ENCODE data around the gene BBS1.
A peak's percentile ranks its signal among the peaks of the same experiment; 100 is the strongest.
"Not testable (repeated sequence)": the region's sequence is repeated elsewhere in the genome, so short reads cannot be mapped to it uniquely, and the experiment has no call there.

Gene BBS1

DNA sequence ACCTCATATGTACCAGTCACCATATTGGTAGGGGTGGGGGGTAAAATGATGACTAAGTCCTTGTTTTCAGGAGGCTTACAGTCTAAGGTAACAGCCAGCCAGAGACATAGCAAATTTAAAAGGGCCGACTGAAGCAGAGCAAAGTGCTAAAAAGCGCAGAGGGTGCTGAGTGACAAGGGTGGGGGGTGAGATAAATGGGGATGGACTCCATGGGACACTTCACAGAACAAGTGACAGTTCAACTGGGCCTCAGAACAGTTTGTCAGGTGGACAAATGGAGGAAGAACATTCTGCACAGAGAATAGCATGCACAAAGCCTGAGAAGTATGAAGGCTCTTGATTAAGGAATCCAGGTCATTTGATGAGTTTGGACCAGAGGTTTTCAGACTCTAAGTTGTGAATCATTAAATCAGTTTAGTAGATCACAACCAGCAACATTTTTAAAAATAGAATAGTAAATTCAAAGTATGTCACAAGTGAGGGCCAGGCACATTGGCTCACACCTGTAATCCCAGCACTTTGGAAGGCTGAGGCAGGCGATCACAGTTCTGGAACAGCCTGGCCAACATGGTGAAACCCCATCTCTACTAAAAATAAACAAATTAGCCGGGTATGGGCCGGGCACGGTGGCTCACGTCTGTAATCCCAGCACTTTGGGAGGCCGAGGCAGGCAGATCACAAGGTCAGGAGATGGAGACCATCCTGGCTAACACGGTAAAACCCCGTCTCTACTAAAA, 14.0 kb downstream of the BBS1 start:
- H3K9ac ChIP-seq (ENCODE audit: low read depth, low read length) = no peak overlapping the region
- no peaks in the 10 kb centered on the region for H3K4me1 ChIP-seq (ENCODE audit: insufficient read depth, low read length)
- peaks cover 8% of the 10 kb centered on the region for H3K36me3 ChIP-seq (ENCODE audit: insufficient read depth, low read length)
- no peaks in the 10 kb centered on the region for H3K9me3 ChIP-seq (ENCODE audit: control insufficient read depth, insufficient read depth, low read length)

DNA sequence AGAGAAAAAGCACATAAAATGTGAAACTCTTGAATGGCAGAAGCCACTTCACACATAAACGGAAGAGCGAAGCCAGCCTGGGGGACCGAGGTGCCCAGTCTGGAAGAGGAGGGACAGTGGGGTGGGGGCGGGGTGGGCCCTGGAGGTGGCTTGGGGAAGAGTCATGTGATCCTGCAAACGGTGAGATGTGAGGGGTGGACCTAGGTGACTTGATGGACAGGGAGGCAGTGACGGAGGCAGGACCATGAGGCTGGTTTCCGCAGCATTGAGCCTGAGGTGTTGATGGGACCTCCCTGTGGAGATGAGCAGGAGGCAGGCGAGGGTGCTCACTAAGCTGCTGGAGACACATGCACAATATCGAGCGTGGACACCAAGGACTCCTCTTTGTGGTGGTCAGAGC, 18.6 kb downstream of the BBS1 start:
- Histone ChIP-seq H3K36me3 (ENCODE audit: insufficient read depth, low read length) (peaks cover 4% of the 10 kb centered on the region; the same call in 1 of the 2 replicates), H3K9ac (ENCODE audit: low read depth, low read length) (no peak overlapping the region), H3K4me1 (ENCODE audit: insufficient read depth, low read length) (no peaks in the 10 kb centered on the region), H3K9me3 (ENCODE audit: control insufficient read depth, insufficient read depth, low read length) (no peaks in the 10 kb centered on the region)

DNA sequence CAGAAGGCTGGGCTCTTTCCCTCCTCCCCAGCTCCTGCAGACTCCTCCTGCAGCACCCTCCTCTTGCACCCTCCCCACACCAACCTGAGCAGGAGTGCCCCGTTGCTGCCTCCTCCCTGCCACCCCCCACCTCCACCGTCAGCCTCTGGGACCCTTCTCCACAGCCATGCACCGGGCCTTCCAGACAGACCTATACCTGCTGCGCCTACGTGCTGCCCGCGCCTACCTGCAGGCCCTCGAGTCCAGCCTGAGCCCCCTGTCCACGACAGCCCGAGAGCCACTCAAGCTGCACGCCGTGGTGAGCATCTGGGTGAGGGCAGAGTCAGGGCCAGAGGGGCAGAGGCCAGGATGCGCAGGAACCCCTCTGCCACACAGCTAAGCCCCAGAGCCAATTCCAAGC, 19.2 kb downstream of the BBS1 start:
- H3K4me1 ChIP-seq (ENCODE audit: insufficient read depth, low read length) = no peaks in the 10 kb centered on the region
- H3K9ac ChIP-seq (ENCODE audit: low read depth, low read length) = no peak overlapping the region
- H3K9me3 ChIP-seq (ENCODE audit: control insufficient read depth, insufficient read depth, low read length) = no peaks in the 10 kb centered on the region
- peaks cover 4% of the 10 kb centered on the region; the same call in 1 of the 2 replicates for H3K36me3 ChIP-seq (ENCODE audit: insufficient read depth, low read length)

DNA sequence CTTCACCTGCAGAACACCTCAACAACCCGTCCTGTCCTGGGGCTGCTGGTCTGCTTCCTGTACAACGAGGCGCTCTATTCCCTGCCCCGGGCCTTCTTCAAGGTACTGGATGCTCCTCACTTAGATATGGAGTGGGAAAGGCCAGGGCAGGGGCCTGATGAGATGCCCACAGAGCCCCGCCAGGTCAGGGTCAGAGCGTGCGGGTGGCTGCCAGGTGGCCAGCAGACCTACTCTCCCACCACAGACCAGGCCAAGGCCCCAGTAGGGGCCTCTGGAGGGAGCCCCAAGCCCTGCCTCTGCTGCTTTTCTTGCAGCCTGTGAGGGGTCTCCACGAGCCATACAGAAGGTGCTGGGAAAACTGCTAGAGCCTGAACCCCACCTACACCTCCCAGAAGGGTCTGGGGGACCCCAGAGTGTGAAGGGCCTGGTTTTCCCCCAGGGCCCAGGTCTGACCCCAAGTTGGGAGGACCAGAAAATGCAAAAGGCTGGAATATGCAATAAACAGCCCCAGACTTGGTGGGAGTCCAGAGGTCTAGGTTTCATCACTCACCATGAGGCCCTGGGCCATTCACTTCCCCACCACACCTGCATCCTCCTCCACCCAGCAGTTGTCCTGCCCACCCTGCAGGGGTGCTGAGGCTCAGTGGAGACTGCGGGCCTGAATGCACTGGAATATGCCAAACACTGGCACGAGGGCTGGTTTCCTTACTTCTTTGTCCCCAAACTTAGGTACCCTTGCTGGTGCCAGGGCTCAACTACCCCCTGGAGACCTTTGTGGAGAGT, 20.7 kb downstream of the BBS1 start:
- Histone ChIP-seq H3K4me1 (ENCODE audit: insufficient read depth, low read length) (no peaks in the 10 kb centered on the region), H3K9ac (ENCODE audit: low read depth, low read length) (no peak overlapping the region), H3K36me3 (ENCODE audit: insufficient read depth, low read length) (peaks cover 4% of the 10 kb centered on the region; the same call in 1 of the 2 replicates), H3K9me3 (ENCODE audit: control insufficient read depth, insufficient read depth, low read length) (no peaks in the 10 kb centered on the region)

DNA sequence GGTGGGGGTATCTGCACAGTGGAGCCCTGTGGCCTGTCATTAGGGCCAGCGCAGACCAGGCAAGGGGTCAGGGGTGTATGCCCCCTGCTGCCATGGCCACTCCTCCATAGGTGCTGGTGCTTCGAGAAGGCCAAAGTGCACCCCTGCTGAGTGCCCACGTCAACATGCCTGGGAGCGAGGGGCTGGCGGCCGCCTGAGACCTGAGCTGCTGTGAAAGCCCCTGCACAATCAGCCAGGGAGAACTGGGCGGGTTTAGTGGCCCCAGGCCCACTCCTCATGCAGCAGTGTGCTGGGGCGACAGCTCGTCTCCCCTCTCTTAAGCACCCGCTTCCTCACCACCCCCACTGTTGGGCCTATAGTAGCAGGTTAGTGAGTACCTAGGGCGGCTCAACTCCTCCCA, 21.4 kb downstream of the BBS1 start:
- Histone ChIP-seq H3K36me3 (ENCODE audit: insufficient read depth, low read length) (peaks cover 4% of the 10 kb centered on the region; the same call in 1 of the 2 replicates), H3K9ac (ENCODE audit: low read depth, low read length) (no peak overlapping the region)

DNA sequence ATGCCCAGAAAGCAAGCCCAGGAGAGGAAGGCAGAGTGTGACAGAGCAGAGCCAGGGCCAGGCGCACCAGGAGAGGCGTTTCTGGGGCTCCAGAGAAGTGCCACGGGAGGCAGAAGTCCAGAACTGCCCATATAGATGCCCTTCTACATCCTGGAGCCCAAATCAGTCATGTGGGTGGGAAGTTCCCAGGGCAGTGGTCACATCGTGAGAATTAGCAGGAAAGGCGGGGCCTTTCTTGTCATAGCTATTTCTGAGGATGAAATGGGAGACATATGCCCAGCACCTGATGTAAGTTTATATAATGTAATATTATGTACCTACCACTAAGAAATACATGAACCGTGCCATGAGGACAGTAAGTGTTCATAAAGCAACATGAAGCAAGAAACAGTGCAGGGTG, 22.3 kb downstream of the BBS1 start:
- Histone ChIP-seq H3K9me3 (ENCODE audit: control insufficient read depth, insufficient read depth, low read length) (no peaks in the 10 kb centered on the region), H3K9ac (ENCODE audit: low read depth, low read length) (no peak overlapping the region), H3K36me3 (ENCODE audit: insufficient read depth, low read length) (peaks cover 4% of the 10 kb centered on the region; the same call in 1 of the 2 replicates), H3K4me1 (ENCODE audit: insufficient read depth, low read length) (no peaks in the 10 kb centered on the region)

More for the DNA sequence above, 21.4 kb downstream of the BBS1 start:
- no peaks in the 10 kb centered on the region for H3K9me3 ChIP-seq (ENCODE audit: control insufficient read depth, insufficient read depth, low read length)
- no peaks in the 10 kb centered on the region for H3K4me1 ChIP-seq (ENCODE audit: insufficient read depth, low read length)

DNA sequence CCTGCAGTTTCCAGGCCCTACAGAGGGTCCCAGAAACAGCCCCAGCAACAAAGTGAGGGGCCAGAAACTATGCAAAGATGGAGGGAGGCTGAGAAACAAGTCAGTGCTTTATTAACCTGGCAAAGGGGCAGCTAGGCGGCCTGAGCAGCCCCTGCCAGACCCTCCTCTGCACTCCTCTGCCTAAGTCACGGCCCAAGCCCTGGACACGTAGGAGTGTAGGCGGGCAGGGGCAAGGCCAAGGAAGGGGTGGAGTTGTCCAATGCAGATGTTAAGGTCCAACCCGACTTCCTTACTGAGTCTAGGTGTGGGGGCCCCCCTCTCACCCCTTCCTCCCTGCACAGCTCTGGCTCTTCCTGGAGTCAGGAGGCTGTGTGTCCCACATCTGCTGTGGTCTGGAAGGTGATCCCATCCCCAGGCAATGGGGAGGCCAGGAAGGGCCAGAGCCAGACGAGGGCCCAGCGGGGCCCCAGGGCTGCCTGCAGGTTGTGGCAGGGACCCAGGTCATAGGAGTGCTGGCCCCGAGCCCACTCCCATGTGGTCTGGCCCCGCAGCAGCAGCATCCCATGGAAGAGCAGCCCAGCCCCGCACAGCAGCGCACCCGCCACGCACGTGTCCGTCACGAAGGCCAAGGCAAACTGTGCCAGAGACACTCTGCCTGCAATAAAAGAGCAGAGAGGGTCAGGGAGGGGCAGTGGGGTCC, 28.9 kb downstream of the BBS1 start:
- no peaks in the 10 kb centered on the region for H3K36me3 ChIP-seq (ENCODE audit: insufficient read depth, low read length)
- no peak overlapping the region for H3K9ac ChIP-seq (ENCODE audit: low read depth, low read length)
- no peaks in the 10 kb centered on the region for H3K9me3 ChIP-seq (ENCODE audit: control insufficient read depth, insufficient read depth, low read length)
- peaks cover 10% of the 10 kb centered on the region; the same call in 1 of the 2 replicates for H3K4me1 ChIP-seq (ENCODE audit: insufficient read depth, low read length)

DNA sequence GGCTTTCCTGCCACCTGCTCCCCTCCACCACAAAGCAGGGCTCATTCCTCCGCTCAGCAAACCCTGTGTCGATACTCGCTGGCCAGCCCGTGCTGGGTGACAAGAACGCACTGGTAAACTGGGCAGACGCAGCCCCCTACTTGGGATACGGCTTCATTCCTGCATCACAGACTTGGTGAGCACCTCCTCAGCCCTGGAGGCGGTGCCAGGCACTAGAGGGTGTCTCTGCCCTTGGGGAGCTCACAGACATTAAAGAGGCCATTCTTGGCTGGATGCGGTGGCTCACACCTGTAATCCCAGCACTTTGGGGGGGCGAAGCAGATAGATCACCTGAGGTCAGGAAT, 29.4 kb downstream of the BBS1 start:
- Histone ChIP-seq H3K4me1 (ENCODE audit: insufficient read depth, low read length) (peaks cover 11% of the 10 kb centered on the region; the same call in 1 of the 2 replicates), H3K9ac (ENCODE audit: low read depth, low read length) (no peak overlapping the region), H3K36me3 (ENCODE audit: insufficient read depth, low read length) (no peaks in the 10 kb centered on the region), H3K9me3 (ENCODE audit: control insufficient read depth, insufficient read depth, low read length) (no peaks in the 10 kb centered on the region)

DNA sequence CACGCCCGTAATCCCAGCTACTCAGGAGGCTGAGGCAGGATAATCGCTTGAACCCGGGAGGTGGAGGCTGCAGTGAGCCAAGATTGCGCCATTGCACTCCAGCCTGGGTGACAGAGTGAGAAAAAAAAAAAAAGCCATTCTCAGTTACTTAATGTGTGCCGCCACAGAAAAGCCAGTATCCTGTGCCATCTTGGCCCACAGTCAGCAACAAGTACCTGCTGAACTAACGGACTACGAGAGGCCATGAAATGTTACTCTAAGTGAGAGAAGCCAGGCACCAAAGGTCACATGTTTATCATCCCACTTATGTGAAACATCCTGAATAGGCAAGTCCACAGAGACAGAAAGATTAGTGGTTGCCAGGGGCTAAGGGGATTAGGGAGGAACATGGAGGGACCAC, 30.2 kb downstream of the BBS1 start:
- peaks cover 11% of the 10 kb centered on the region for H3K4me1 ChIP-seq (ENCODE audit: insufficient read depth, low read length)
- not testable (repeated sequence) for H3K9ac ChIP-seq (ENCODE audit: low read depth, low read length); H3K36me3 ChIP-seq (ENCODE audit: insufficient read depth, low read length); H3K9me3 ChIP-seq (ENCODE audit: control insufficient read depth, insufficient read depth, low read length)

DNA sequence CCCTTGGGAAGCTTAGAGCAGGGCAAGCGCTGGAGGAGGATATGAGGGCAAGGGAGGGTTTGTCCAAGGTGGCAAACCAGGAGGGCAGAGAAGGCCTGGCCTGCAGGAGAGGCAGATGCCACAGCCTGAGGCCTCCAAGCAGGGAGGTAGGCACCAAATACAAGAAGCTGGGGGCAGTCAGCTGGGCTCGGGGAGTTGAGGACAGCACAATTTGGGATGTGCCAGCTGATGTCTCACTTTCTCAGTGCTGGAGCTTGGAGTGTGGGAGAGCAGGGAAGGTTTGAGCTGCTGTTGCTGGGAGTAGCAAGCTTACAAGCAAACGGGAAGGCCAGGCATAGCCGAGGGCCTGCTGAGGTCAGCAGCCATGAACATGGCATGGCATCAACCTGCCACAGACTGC, 31.5 kb downstream of the BBS1 start:
- no peaks in the 10 kb centered on the region for H3K36me3 ChIP-seq (ENCODE audit: insufficient read depth, low read length)
- H3K4me1 ChIP-seq (ENCODE audit: insufficient read depth, low read length) = peaks cover 11% of the 10 kb centered on the region
- H3K9me3 ChIP-seq (ENCODE audit: control insufficient read depth, insufficient read depth, low read length) = no peaks in the 10 kb centered on the region
- H3K9ac ChIP-seq (ENCODE audit: low read depth, low read length) = no peak overlapping the region

DNA sequence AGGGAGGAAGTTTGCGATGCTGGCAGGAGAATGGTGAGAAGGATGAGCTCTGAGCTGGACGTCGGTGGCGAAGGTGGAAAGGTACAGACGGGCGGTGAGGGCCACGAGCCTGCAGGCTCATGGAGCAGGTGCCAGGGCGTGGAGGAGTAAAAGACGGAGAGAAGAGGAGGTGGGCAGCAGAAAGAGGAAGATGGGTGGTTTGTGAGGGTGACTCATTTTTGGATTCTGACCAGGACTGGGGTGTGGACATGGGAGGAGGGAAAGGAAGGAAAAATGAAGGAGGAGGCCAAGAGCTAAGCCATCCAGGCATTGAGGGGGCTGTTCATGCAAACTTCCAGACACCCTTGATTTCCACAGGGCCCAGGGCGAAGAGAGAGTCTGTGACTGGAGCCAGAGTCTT, 31.9 kb downstream of the BBS1 start:
- Histone ChIP-seq H3K9me3 (ENCODE audit: control insufficient read depth, insufficient read depth, low read length) (no peaks in the 10 kb centered on the region), H3K36me3 (ENCODE audit: insufficient read depth, low read length) (no peaks in the 10 kb centered on the region), H3K4me1 (ENCODE audit: insufficient read depth, low read length) (peaks cover 14% of the 10 kb centered on the region), H3K9ac (ENCODE audit: low read depth, low read length) (no peak overlapping the region)

DNA sequence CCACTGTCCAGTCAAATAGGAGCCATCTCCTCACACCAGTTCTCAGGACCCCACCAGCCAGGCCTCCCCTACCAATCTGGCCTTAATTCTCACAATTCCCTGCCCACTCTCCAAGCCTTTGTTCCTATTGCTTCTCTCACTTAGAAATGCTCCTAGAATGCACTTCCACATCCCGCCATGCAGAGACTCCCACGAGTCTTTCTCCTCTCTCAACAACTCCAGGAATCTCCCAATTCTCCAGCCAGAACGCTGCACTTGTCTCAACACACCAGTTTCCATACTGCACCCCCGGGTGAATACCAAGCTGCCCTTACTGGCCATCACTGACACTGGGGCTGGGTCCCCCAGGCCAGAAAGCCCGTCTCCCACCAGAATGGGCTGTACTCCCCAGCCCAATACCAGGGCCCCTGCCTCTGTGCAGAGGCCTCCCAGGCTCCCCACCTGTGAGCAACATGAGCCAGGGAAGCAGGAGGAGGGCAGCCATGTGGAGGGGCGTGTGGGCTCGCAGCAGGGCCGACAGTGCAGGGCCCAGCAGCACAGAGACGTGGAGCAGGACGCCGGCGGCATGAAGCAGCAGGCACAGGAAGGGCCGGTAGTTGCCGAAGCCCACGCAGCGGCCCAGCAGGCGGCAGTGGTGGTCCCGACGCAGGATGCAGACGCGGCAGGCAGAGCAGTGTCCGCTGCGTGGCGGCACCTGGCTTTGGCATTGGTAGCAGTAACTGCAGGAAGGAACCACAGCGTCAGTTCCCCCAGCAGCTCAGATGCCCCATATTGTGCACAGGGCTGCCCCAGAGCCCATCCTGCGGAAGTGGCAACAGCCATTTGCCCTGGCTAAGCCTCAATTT, 33.0 kb downstream of the BBS1 start:
- H3K9me3 ChIP-seq (ENCODE audit: control insufficient read depth, insufficient read depth, low read length) = no peaks in the 10 kb centered on the region
- peaks cover 22% of the 10 kb centered on the region for H3K4me1 ChIP-seq (ENCODE audit: insufficient read depth, low read length)
- H3K36me3 ChIP-seq (ENCODE audit: insufficient read depth, low read length) = no peaks in the 10 kb centered on the region
- peak overlapping the region; percentile 34 for H3K9ac ChIP-seq (ENCODE audit: low read depth, low read length)

DNA sequence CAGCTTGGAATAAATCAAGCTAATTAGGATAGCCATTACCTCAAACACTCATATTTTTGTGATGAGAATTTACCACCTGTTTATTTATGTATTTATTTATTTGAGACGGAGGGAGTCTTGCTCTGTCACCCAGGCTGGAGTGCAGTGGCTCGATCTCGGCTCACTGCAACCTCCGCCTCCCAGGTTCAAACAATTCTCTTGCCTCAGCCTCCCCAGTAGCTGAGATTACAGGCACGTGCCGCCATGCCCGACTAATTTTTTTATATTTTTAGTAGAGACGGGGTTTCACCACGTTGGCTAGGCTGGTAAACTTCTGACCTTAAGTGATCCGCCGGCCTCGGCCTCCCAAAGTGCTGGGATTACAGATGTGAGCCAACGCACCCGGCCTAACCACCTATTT, 34.5 kb downstream of the BBS1 start:
- not testable (repeated sequence) for H3K36me3 ChIP-seq (ENCODE audit: insufficient read depth, low read length); H3K9me3 ChIP-seq (ENCODE audit: control insufficient read depth, insufficient read depth, low read length)

More for the DNA sequence above, 34.5 kb downstream of the BBS1 start:
- Histone ChIP-seq H3K4me1 (ENCODE audit: insufficient read depth, low read length) (peaks cover 29% of the 10 kb centered on the region), H3K9ac (ENCODE audit: low read depth, low read length) (peak overlapping the region; percentile 86)
